Thymus (tissue), 11 donors: ENCODE results near the gene AIFM2. TPM values are rescaled to one million over a fixed set of nuclear protein-coding genes. Genes with fewer than 3 reads are reported as not detected.
"Not testable (repeated sequence)": the region's sequence is repeated elsewhere in the genome, so short reads cannot be mapped to it uniquely, and the experiment has no call there.

ENCODE experiments used
- DNase-seq, 9 donors: peaks; one replicate each; pipeline ENCODE4 v3.0.0-alpha.2; 2013; ENCODE audit warnings: low spot score in 9 of 9, low read depth in 6 of 9, missing footprints in 1 of 9
- H3K27ac ChIP-seq, 2 donors: one replicate each; pipeline ENCODE4 v1.5.1; 2013; ENCODE audit warnings: control low read depth in 1 of 2, low read depth in 1 of 2, low read length in 1 of 2, mild to moderate bottlenecking in 1 of 2, moderate library complexity in 1 of 2
- H3K27me3 ChIP-seq, 2 donors: one replicate each; pipeline ENCODE4 v1.5.1; 2013; ENCODE audit warnings: low read length in 1 of 2; ENCODE audit not compliant: control insufficient read depth in 2 of 2, insufficient read depth in 1 of 2
- H3K36me3 ChIP-seq, 2 donors: one replicate each; pipeline ENCODE4 v1.5.1; 2013; ENCODE audit warnings: low read length in 1 of 2, mild to moderate bottlenecking in 1 of 2, moderate library complexity in 1 of 2; ENCODE audit not compliant: control insufficient read depth in 2 of 2, insufficient read depth in 2 of 2
- H3K4me1 ChIP-seq, 2 donors: one replicate each; pipeline ENCODE4 v1.5.1; 2013; ENCODE audit warnings: low read length in 2 of 2; ENCODE audit not compliant: control insufficient read depth in 2 of 2, insufficient read depth in 2 of 2
- H3K4me3 ChIP-seq, 2 donors: one replicate each; pipeline ENCODE4 v1.5.1; 2013; ENCODE audit warnings: low read length in 2 of 2, control low read depth in 1 of 2, mild to moderate bottlenecking in 1 of 2
- H3K9me3 ChIP-seq, 2 donors: one replicate each; pipeline ENCODE4 v1.5.1; 2013; ENCODE audit warnings: low read length in 1 of 2, mild to moderate bottlenecking in 1 of 2; ENCODE audit not compliant: control insufficient read depth in 2 of 2, insufficient read depth in 1 of 2
- WGBS: extraction: QIAGEN DNeasy Blood & Tissue Kit; methylation state at CpG from one replicate; pipeline ENCODE4 v1.1.7; 2013; 5-methylcytosine and 5-hydroxymethylcytosine counted together
- polyA plus RNA-seq: library from polyadenylated mRNA; stranded (reverse); fragments of 200-250 nt; gene quantifications from one replicate; pipeline ENCODE4 v1.2.3, GENCODE V29; 2013
- total RNA-seq: library from RNA; stranded (reverse); fragments of 120-200 nt; gene quantifications from one replicate; pipeline ENCODE4 v1.2.4, GENCODE V29; 2013
- donor health status: healthy.

AIFM2 gene
- total and polyA plus RNA-seq, 2 donors: 1.5 to 7.5 TPM

- no peaks in the 10 kb centered on the region for H3K36me3 ChIP-seq
- H3K27ac ChIP-seq: no peak overlapping the region
- DNase-seq: no peak
- peaks cover 0 to 25% of the 10 kb centered on the region in 2 donors for H3K27me3 ChIP-seq
- peaks cover 9 to 12% of the 10 kb centered on the region in 2 donors for H3K4me1 ChIP-seq
- no peak overlapping the region for H3K4me3 ChIP-seq
- 97% methylated on average over 10 of the region's 10 CpGs for WGBS
- no peaks in the 10 kb centered on the region for H3K9me3 ChIP-seq
Measured at GRCh38 chr10:70130878-70131559, 1.6 kb downstream of the AIFM2 start.

- Histone ChIP-seq H3K27ac (no peak overlapping the region), H3K36me3 (no peaks in the 10 kb centered on the region), H3K4me1 (peaks cover 4 to 27% of the 10 kb centered on the region in 2 donors), H3K9me3 (peaks cover 0 to 2% of the 10 kb centered on the region in 2 donors), H3K4me3 (no peak overlapping the region), H3K27me3 (peaks cover 0 to 9% of the 10 kb centered on the region in 2 donors)
- 98% methylated on average over 15 of the region's 15 CpGs for WGBS
- DNase-seq: no peak
Measured at GRCh38 chr10:70126700-70127395, 5.8 kb downstream of the AIFM2 start.

GRCh38 chr10:70125918-70126552, 6.6 kb downstream of the AIFM2 start:
- WGBS: 46% methylated on average over 5 of the region's 5 CpGs
- peaks cover 0 to 25% of the 10 kb centered on the region in 2 donors for H3K4me1 ChIP-seq
- DNase-seq: peak in 2 of 9 donors; percentile 5 to 47
- peak overlapping the region in 1 of 2 donors; percentile 32 for H3K27ac ChIP-seq
- H3K27me3 ChIP-seq: peaks cover 0 to under 1% of the 10 kb centered on the region in 2 donors
- no peaks in the 10 kb centered on the region for H3K36me3 ChIP-seq
- H3K4me3 ChIP-seq: no peak overlapping the region
- peaks cover 0 to 2% of the 10 kb centered on the region in 2 donors for H3K9me3 ChIP-seq

GRCh38 chr10:70124918-70125317, 7.7 kb downstream of the AIFM2 start:
- no peak overlapping the region for H3K4me3 ChIP-seq
- DNase-seq: no peak
- no peaks in the 10 kb centered on the region for H3K36me3 ChIP-seq
- WGBS: 98% methylated on average over 3 of the region's 3 CpGs
- no peaks in the 10 kb centered on the region for H3K27me3 ChIP-seq
- H3K4me1 ChIP-seq: peaks cover 0 to 25% of the 10 kb centered on the region in 2 donors
- H3K9me3 ChIP-seq: peaks cover 0 to 2% of the 10 kb centered on the region in 2 donors
- no peak overlapping the region for H3K27ac ChIP-seq

- Histone ChIP-seq H3K27ac (no peak overlapping the region), H3K36me3 (no peaks in the 10 kb centered on the region), H3K4me1 (peaks cover 0 to 25% of the 10 kb centered on the region in 2 donors), H3K4me3 (no peak overlapping the region), H3K27me3 (no peaks in the 10 kb centered on the region), H3K9me3 (peaks cover 0 to 2% of the 10 kb centered on the region in 2 donors)
- WGBS: 85% methylated on average over 1 of the region's 1 CpG
- DNase-seq: peak in 1 of 9 donors; percentile 16
Measured at GRCh38 chr10:70124415-70124814, 8.2 kb downstream of the AIFM2 start.

- 96% methylated on average over 10 of the region's 10 CpGs for WGBS
- no peak for DNase-seq
- H3K36me3 ChIP-seq: no peaks in the 10 kb centered on the region
- H3K27ac ChIP-seq: no peak overlapping the region
- no peak overlapping the region for H3K4me3 ChIP-seq
- no peaks in the 10 kb centered on the region for H3K27me3 ChIP-seq
- H3K4me1 ChIP-seq: peaks cover 0 to 25% of the 10 kb centered on the region in 2 donors
- H3K9me3 ChIP-seq: peaks cover 0 to 2% of the 10 kb centered on the region in 2 donors
Measured at GRCh38 chr10:70123817-70124216, 8.8 kb downstream of the AIFM2 start.

GRCh38 chr10:70123166-70123565, 9.5 kb downstream of the AIFM2 start:
- not testable (repeated sequence) for H3K4me3 ChIP-seq, H3K9me3 ChIP-seq, DNase-seq, H3K27ac ChIP-seq, H3K36me3 ChIP-seq, H3K27me3 ChIP-seq
- H3K4me1 ChIP-seq: peaks cover 0 to 25% of the 10 kb centered on the region in 2 donors
- WGBS: 96% methylated on average over 9 of the region's 9 CpGs

- DNase-seq: no peak
- Histone ChIP-seq H3K36me3 (no peaks in the 10 kb centered on the region), H3K9me3 (peaks cover 0 to 2% of the 10 kb centered on the region in 2 donors), H3K27me3 (no peaks in the 10 kb centered on the region), H3K27ac (no peak overlapping the region), H3K4me3 (no peak overlapping the region), H3K4me1 (peaks cover 0 to 25% of the 10 kb centered on the region in 2 donors)
- WGBS: 98% methylated on average over 5 of the region's 5 CpGs
Measured at GRCh38 chr10:70122742-70123141, 9.9 kb downstream of the AIFM2 start.
